Superior temporal gyrus (tissue), 1 donor: Measurements from ENCODE around the gene PLSCR4.

ENCODE experiments used
- DNase-seq: peaks from one replicate; pipeline ENCODE4 v3.0.0-alpha.2; 2016; ENCODE audit errors: extremely low spot score

The PLSCR4 gene

DNA sequence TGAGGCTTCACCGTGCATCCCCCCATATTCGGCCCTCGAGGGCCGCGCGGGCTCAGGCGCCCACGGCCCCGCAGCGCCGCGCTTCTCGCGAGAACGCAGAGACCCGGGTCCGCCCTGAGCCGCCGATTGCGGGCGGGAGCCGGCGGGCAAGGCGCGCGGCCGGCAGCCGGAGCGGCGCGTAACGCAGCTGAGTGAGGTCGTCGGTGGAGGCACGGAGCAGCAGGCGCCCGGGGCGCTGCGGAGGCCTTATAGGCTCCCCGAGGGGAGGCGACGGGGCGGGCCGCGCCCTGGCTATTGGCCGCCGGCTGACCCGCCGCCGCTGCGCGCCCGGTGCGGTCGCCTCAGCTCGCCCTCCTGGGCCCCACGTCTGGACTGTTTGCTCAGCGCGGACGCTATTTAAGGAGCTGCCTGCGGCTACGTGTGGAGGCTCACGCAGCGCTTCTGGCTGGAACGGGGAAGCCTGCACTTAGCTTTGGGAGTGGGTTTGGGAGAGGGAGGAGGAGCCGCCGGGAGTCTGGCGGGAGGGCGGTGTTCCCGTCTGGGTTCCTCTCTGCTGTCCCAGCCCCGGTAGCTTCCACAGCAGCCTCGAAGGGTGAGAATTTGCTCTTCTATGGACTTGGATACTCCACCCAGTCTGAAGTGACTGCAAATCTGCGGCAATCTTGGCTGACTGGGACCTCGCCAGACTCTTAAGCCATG is 89.8 kb downstream of the PLSCR4 start, which contains the start of gene PLOD2:
PLOD2 (minus strand) TSS at position 221 of the 699 bp plus-strand sequence; CDS start at position 26, 195 bp downstream.
- DNase-seq = no peak

DNA sequence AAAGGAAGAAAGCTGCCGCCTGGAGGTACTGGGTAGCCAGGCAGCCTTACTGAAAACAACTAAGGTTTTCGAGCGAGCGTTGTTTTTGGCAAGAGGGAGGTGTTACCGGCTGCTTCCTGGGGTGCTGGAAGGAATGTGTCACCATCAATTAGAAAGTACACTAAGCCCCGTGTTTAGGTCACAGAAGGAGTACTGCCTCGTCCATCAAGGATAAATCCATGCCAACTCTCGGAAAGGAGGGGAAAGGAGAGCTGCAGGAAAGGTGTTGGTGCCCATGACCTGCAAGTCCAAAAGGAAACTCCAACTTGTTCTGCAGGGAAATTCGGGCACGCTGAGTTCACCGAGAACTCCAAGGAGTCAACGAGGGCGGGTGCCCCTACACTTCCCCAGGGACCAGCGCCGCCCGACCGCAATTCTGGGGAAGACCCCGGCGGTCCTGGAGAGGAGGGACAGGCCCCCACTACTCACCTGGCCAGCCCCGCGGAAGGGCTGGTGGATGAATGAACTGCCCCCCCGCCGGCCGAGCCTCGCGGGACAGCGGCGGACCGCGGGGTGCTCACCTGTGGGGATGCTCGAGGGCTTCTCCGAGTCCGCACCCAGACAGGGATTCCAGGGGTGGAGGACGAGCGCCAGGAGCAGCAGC is 90.5 kb downstream of the PLSCR4 start:
- no peak for DNase-seq

DNA sequence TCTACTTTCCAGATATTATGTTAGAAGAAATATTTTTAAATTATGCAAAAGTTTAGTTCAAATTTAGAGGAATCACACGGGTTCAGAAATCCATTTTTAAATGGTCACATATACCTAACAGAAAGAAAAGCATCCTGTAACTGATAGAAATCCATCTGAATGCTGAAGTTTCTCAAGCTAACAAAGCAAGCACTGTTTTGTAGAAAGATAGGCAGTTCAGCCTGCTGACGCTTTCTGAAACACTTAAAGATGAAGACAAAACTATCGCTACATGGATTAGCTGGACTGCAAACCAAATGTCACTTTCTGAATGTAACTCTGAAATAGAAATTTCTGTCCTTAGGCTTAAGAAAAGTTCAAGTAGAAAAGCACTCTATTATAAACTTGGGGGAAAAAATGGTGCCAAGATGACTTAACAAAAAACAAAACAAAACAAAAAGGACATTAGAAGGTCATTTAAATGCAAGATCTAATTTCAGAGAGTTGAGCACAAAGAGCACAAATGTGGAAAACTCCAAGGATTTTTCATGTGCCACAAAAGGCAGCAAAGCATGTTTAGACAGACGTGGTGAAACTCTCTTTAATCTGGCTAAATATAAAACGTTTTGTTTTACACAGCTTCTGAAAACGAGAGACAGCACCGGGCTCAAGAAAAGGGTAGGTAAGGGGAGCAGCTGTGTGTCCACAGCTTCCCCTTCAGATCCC is 91.1 kb downstream of the PLSCR4 start:
- DNase-seq = peak; percentile 70

DNA sequence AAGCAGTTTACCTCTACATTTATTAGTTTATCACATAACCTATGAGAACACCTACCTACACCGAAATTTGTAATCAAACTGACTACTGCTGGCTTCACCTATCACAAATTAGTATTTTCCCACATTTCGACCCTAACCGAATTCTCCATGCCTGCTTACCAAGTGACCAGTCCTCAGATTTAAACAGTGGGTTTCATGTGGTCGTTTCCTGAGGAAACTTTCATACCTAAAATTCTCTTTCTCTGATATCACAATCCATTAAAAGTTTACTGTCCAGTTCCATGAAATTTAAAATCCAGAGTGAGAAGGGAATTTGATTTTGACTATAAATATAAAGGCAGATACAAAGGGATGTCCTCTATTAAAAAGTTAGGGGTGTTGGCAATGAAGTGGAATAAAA is 91.9 kb downstream of the PLSCR4 start:
- no peak for DNase-seq

DNA sequence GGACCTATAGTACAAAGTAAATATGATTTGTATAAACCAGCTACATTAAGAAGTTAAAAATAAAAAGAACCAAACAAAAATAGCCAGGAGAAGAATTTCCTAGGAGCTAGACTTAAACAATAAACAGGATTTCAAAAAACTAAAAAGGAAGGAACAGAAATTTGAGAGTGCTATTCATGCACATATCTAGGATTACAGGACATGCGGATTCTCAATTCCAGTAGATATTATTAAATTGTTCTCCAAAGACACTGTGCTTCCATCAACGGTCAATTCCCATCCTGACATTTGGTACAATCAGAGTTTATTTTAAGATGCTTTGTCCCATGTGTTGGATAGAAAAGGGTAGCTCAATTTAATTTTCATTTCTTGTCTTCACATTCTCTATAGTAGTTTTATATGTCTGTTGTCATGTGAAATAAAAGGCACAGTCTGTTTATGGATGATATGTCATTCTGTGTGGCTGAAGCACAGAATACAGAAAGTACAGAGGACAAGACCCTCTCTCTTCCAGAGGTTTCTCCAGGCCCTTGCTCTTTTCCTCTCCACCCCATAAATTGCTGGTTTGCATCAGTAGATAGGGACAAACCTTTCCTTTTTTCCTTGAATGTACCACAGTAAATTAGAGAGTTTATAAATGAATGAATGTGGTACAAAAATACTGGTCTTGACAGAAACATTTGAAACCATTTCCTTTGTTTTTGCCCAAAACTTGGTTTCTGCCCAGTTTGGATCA is 93.4 kb downstream of the PLSCR4 start:
- DNase-seq = no peak

DNA sequence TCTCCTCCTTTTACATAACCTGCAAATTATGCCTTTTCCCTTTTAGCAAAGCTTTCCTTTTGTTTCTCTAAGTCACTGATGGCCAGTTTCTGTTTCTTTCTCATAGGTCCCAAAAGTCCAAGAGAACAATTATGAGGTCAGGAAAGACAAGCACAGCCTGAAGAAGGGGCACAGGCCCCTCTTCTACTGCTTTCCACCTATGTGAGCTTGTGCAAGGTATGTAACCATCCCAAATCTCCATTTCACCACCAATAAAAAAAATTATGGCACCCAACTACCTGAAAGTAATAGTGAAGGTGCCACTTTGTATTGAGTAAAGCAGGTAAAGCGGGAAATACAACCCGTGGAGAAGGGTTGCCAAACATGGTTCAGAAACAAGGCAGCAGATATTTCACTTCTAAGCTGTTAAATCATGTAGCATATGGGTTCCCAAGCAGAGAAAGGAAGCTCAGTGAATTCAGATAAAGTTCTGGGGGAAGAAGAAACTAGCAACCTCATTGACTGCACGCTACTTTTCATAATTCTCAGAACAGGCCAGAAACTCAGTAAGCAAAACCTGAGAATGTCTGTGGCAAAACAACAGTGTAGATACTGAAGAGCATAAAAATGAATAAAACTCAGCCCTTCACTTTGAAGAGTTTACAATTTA is 94.1 kb downstream of the PLSCR4 start:
- no peak for DNase-seq

DNA sequence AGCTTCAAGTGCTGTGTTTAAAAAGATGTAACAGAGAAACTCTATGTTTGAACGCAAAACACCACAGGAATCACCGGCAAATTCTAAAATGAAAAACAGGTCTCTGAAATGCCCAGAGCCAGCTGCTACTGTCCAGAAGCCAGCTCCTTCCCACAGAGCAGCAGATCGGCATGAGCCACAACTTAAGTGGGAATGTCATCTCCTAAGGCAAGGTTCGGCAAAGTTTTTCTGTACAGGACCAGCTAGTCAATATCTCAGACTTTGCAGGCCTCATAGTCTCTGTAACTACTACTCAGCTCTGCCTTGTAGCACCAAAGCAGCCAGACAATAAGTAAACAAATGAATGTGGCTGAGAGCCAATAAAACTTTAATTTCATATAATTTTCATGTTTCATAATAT is 94.8 kb downstream of the PLSCR4 start:
- DNase-seq = no peak

DNA sequence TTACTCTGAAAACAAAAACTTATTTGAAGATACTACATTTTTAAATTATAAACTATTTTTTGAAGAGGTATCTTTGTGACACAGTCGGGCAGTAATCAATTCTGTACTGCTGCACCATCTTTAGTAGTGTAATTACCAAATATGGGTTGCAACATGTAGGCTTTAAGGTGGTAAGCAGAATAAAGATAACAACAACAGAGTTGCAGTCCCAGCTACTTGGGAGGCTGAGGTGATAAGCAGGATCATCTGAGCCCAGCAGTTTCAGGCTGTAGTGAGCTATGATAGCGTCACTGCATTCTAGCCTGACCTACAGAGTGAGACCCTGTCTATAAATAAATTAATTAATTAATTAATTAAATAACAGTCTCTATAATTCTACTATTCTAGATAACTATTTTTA is 95.9 kb downstream of the PLSCR4 start:
- no peak for DNase-seq

DNA sequence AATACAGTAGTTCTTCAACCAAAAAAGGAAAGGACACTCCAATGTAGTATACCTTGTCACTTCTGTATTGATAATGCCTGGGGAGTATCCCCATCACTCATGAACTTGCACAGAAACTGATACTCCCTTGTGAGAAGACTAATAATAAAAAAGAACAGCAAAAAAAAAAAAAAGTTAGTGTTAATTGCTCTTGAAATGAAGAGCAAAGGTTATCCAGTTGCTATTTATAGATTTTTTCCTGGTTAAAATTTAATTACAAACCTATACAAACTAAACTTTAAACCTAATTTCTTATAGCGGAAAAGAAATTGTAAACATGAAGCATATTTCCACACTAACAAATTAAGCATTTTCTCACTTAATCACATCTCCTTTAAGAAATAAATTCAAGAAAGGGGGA is 96.6 kb downstream of the PLSCR4 start:
- no peak for DNase-seq

DNA sequence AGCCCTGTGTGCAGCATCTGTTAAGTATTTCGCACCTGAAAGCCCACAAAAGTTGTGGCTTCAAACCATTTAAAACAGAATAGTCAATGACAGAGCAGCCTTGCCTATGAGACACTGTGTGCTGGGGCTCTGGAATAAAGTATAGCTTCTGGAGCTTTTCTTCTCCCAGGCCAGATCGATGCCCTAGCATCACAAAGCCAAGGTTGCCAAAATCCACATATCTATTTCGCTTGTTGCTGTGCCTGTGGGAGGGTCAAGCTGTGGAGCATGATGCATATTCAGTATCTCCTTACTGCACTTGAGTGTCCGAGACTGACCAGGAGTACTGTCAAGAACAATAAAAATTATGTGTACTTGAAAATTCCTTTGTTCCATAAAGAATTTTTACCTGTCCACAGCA is 97.5 kb downstream of the PLSCR4 start:
- no peak for DNase-seq

DNA sequence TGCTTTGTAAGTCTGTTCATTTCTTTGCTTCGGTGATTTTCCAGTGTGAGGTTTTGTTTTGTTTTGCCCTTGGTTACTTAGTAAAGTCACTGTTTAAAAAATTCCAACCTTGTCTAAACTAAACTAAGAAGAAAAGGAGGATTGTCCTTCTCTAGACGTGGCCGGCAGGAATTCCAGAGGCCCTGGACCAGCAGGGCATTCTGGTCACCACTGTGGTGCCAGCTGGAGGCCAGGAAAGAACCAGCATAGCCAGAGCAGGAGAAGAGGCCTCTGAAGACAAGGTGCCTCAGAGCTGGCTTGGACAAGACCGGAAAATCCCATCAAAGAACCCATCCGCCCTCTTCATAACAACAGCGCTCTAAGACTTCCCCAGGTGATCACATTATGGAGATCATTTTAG is 98.1 kb downstream of the PLSCR4 start:
- DNase-seq = no peak

DNA sequence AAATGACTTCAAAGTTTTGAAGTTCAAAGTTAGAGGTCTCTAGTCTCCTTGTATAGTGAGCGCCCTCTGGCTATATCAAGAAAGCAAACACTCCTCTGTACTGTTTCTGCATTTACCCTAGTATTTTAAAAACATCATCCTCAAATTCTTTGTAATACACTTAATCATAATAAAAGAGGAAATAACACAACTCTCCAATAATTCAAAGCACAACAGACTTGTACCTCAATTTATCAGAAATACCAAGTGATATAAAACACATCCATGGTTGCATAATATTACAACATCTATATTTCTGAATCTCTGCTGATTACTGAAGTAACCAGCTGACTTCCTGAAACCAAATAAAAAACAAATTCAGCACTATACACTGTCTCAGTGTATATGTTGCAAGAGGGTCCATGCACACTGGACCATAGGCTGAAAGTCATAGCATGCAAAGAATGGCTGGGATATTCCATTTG is 102.4 kb downstream of the PLSCR4 start:
- DNase-seq = no peak

DNA sequence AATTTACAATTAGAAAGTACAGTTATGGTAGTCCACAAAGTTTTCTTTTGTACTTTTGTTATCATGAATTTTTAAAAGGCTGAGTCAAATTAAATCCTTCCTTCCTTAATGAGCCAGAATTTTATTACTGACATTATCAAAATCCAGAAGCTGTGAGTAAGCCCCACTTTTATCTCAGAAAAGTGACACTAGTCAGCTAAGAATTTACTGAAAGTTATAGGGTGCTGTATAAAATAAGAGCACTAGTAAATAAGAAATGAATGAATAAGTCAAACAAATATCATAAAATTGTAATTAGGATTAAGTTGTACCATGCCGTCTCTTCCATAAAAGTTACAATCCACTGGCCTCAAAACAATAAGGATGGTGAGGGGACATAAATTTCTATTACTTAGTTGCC is 105.3 kb downstream of the PLSCR4 start:
- DNase-seq = no peak

DNA sequence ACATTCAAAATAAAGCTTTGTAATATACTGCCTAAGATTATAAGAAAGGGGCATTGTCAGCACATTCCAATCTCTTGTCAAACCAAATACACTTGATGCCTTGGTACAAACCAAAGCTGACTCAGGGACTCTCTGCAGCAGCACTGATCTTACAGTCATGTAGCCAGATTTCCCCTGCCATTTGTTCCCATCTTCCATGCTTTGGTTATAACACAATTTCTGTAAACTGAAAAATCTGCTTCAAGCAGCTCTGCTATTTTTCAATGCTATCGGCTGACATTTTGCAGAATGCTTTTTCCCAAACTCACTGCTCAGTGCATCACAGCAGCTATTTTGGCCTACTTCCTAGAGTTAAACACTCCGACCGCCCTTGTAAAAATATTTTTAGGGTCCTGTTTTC is 108.1 kb downstream of the PLSCR4 start:
- DNase-seq = peak; percentile 67
